Dermis blood vessel endothelial cell (primary cell): ENCODE data around the gene IL13. TPM values are rescaled to one million over a fixed set of nuclear protein-coding genes. Genes with fewer than 3 reads are reported as not detected.
"Not testable (repeated sequence)": the region's sequence is repeated elsewhere in the genome, so short reads cannot be mapped to it uniquely, and the experiment has no call there.

Source experiments
- DNase-seq: peaks from one replicate; pipeline ENCODE4 v3.0.0; 2010
- total RNA-seq: library from RNA; depleted of rRNA; stranded (reverse); fragments of >200 nt; gene quantifications from 2 replicates; pipeline ENCODE4 v1.2.3, GENCODE V29; 2014

The IL13 gene
- total RNA-seq, 1 donor from 2014 or later, result not detected

GRCh38 chr5:132691755-132692631, 34.0 kb downstream of the IL13 start:
- not testable (repeated sequence) for DNase-seq

GRCh38 chr5:132692632-132692967, 34.6 kb downstream of the IL13 start:
- DNase-seq, result no peak

- DNase-seq, result no peak
These were observed 38.0 kb downstream of the IL13 start for GRCh38 chr5:132695956-132696355.

GRCh38 chr5:132704875-132705274, 46.9 kb downstream of the IL13 start:
- peak; percentile 54 for DNase-seq

- no peak for DNase-seq
These were observed 50.7 kb downstream of the IL13 start for GRCh38 chr5:132708645-132709044.

Other genes with a start within 250 kb of the IL13 start
- 26.4 TPM in 2 replicates for gene IRF1, start 167.4 kb upstream of the IL13 start, total RNA-seq
- gene IL5, start 114.7 kb upstream of the IL13 start, total RNA-seq, result not detected in 2 replicates
- 12.6 and 22.0 TPM in 2 replicates for gene RAD50, start 101.2 kb upstream of the IL13 start, total RNA-seq
- gene IL4, start 15.8 kb downstream of the IL13 start, total RNA-seq, result not detected in 2 replicates
- 7.0 and 9.4 TPM in 2 replicates for gene KIF3A, start 79.4 kb downstream of the IL13 start, total RNA-seq
- gene CCNI2, start 89.3 kb downstream of the IL13 start, total RNA-seq, result 0.34 and 0.51 TPM in 2 replicates
- 61.3 and 67.4 TPM in 2 replicates for gene SEPTIN8, start 119.1 kb downstream of the IL13 start, total RNA-seq
- not detected in 2 replicates for gene SOWAHA, start 155.1 kb downstream of the IL13 start, total RNA-seq
- 7.1 and 9.9 TPM in 2 replicates for gene SHROOM1, start 172.5 kb downstream of the IL13 start, total RNA-seq
- gene GDF9, start 208.3 kb downstream of the IL13 start, total RNA-seq, result 0.14 TPM in 1 of 2 replicates, not detected in the other
- gene UQCRQ, start 208.5 kb downstream of the IL13 start, total RNA-seq, result 68.8 and 98.9 TPM in 2 replicates
- gene LEAP2, start 215.5 kb downstream of the IL13 start, total RNA-seq, result 0.09 and 0.17 TPM in 2 replicates